GM18870 (cell line): ENCODE measurements around the gene TMEM254.
"Not testable (repeated sequence)": the region's sequence is repeated elsewhere in the genome, so short reads cannot be mapped to it uniquely, and the experiment has no call there.

ENCODE experiments used
- ATAC-seq: cut with Tn5 transposase; IDR thresholded peaks from one replicate; pipeline ENCODE4 v1.9.1; 2021; ENCODE audit warnings: moderate library complexity; ENCODE audit not compliant: unreplicated experiment

TMEM254 gene

GRCh38 chr10:80072584-80072983 is 5.9 kb upstream of the TMEM254 start:
- no peak for ATAC-seq

- ATAC-seq, result no peak
Observed at GRCh38 chr10:80075781-80076180, 2.7 kb upstream of the TMEM254 start.

- no peak for ATAC-seq
Observed at GRCh38 chr10:80077869-80078447, 507 bp upstream of the TMEM254 start.

GRCh38 chr10:80079312-80079719 is 851 bp downstream of the TMEM254 start:
- peak; percentile 85 for ATAC-seq

GRCh38 chr10:80081026-80081425 is 2.6 kb downstream of the TMEM254 start:
- ATAC-seq, result no peak

- ATAC-seq, result no peak
Observed at GRCh38 chr10:80081801-80082750, 3.6 kb downstream of the TMEM254 start.

- no peak for ATAC-seq
Observed at GRCh38 chr10:80090121-80090520, 11.7 kb downstream of the TMEM254 start.

GRCh38 chr10:80094231-80094630 is 15.8 kb downstream of the TMEM254 start:
- no peak for ATAC-seq

- not testable (repeated sequence) for ATAC-seq
Observed at GRCh38 chr10:80098272-80098671, 19.8 kb downstream of the TMEM254 start.

GRCh38 chr10:80099295-80099694 is 20.8 kb downstream of the TMEM254 start:
- ATAC-seq, result not testable (repeated sequence)

- ATAC-seq, result no peak
Observed at GRCh38 chr10:80100116-80100515, 21.7 kb downstream of the TMEM254 start.

GRCh38 chr10:80100861-80101695 is 22.6 kb downstream of the TMEM254 start:
- ATAC-seq, result no peak

- no peak for ATAC-seq
Observed at GRCh38 chr10:80104066-80104926, 25.8 kb downstream of the TMEM254 start.

- ATAC-seq, result no peak
Observed at GRCh38 chr10:80108576-80109239, 30.2 kb downstream of the TMEM254 start.

- no peak for ATAC-seq
Observed at GRCh38 chr10:80110986-80111385, 32.5 kb downstream of the TMEM254 start.

- ATAC-seq, result no peak
Observed at GRCh38 chr10:80118669-80119068, 40.2 kb downstream of the TMEM254 start.

GRCh38 chr10:80122110-80122710 is 43.7 kb downstream of the TMEM254 start:
- no peak for ATAC-seq

- ATAC-seq, result no peak
Observed at GRCh38 chr10:80122746-80123145, 44.3 kb downstream of the TMEM254 start.

GRCh38 chr10:80126876-80127275 is 48.4 kb downstream of the TMEM254 start:
- ATAC-seq, result no peak
